Glomerular endothelial cell (primary cell): ENCODE measurements around the gene PRDM16. TPM values are rescaled to one million over a fixed set of nuclear protein-coding genes. Genes with fewer than 3 reads are reported as not detected.

Experiments used
- DNase-seq: peaks from one replicate; pipeline ENCODE4 v3.0.0-alpha.2; 2011; ENCODE audit warnings: low read depth, low spot score; ENCODE audit errors: extremely low read depth
- total RNA-seq: library from RNA; depleted of rRNA; stranded (reverse); fragments of >200 nt; gene quantifications from 2 replicates; pipeline ENCODE4 v1.2.3, GENCODE V29; 2015

Gene PRDM16
- total RNA-seq, 1 donor from 2014 or later: 0.12 TPM

DNA sequence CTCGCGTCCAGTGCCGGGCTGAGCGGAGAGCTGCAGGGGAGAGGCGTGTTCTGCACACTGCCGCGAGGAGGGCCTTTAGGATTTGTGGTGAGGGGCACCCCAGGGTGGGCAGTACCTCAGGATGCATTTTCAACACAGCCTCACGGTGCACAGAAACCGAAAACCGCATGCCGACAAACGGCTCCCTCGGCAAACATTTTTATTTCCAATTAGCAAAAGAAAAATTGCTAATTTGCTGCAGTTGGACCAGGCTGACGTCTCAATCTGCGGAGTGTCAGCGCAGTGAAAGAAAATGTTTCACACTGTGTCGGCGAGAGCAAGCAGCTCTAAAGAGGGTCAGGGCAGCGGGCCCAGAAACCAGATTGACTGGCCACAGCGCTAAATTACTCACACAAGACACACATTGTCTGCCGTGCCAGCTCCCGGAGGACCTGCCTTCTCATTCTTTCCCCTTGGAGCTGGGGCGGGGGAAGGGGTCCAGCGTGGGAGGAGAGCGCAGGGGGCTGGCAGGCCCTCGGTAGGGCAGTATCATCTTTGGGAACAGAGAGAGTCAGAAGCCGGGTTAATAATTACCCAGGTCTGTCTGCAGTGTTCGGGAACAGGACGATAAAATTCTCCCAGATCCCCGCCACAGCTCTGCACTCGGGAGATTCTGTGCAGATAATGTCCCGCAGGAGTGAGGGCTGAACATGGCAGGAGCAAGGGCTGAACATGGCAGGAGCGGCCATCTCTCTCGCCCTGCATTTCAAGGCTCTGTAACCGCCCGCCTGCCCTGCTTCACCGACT, 150.2 kb downstream of the PRDM16 start:
- no peak for DNase-seq

- DNase-seq: no peak
Measured at GRCh38 chr1:3219791-3220467, 150.9 kb downstream of the PRDM16 start.

DNA sequence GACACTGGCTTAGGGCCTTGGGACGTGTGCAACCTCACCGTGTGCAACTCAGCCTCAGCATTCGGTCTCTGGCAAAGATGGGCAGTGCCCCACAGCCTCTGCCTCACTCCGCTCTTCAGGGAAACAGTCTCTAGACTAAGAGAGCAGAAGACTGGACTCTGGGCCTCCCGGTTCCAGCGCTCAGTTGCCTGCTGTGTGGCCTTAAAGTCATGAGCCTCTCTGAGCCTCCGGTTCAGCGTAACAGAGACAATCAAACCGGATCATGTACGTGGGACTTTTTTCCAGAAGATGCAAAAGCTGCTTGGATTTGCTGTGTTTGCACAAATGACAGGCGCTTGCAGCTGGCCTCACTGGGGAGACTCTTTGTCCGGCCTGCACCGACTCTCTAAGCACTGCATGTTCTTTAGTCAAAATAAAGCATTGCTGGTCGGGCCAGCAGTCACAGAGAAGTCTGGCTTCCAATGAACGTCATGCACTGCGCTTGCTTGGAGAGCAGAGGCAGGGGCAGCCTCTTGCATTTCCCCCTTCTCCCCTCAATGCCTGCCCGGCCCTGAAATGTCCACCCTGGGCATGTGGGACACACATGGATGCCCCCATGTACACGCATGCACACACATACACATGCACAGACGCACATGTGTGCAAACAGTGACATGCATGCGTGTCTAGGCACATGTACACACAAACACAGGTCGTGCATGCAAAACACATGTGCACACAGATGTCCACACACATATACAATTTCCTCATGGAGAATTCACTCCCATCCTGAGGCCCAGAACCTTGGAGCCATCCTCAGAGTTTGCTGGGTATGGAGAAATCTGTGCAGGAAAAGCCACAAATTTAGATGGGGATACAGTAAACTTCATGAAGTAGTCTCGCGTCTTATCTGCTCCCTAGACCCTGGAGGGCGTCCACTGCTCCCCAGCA, 152.4 kb downstream of the PRDM16 start:
- no peak for DNase-seq

DNA sequence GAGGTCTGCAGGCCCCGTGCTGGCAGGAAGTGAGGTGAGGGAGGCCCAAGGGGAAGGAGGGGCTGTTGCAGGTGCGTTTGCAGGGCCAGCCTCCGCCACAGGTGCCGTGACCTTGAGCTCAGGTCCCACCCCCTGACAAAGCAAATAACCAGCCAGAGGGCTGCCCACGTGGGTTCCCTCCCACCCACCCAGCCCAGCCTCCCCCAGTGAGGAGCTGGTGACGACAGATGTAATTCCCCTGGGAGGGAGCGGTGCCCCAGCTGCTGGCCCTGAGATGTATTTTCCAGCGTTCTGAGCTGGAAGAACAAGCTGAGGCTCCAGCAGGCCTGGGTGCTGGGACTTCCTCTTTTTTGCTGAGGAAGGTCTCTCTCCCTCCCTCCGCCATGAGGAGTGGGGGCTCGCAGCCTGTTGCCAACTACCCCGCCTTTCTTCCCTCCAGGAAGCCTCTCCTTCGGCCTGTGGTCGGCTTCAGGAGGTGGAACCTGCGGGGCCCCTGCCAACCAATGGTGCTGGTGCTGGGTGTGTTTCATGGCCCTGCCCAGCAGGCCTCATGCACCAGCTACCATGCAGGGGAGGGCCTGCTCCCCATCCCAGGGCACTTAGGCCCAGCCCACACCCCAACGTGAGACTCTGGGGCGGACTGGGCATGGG, 153.2 kb downstream of the PRDM16 start:
- DNase-seq: no peak

DNA sequence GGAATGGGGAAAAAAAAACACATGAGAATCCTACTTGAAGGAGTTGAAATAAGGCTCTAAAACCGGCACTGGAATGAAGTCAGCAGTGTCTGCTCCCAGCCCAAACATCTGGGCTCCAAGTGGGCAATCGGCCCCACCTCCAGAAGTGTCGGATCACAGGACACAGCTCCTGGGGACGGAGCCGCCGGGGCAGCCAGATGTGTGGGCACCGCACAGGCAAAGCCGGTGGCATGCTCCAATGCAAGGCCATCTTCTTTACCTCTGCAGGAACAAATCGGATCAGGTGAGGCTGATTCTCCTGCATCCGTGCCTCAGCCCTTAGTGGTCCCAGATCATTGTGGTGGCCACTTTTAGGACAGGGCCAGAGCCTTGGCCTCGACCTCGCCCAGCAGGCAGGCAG, 156.7 kb downstream of the PRDM16 start:
- DNase-seq: no peak

DNA sequence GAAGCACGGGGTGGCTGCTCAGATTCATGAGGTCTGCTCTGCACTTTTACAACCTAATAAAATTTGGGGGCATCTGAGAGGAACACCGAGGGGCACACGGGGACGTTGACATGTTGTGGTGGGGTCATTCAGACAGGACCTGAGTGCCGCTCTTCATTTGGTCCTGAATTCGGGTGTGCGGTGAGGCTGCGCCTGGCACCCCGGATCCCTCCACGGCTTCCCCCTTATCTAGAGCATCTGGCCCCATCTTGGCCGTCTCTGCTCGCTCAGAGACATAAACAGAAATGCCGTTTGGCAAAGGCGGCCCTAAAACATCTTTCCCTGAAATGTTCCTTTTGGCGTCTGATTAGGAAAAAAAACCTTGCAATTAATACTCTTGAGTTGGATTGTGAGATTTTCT, 157.2 kb downstream of the PRDM16 start:
- no peak for DNase-seq

DNA sequence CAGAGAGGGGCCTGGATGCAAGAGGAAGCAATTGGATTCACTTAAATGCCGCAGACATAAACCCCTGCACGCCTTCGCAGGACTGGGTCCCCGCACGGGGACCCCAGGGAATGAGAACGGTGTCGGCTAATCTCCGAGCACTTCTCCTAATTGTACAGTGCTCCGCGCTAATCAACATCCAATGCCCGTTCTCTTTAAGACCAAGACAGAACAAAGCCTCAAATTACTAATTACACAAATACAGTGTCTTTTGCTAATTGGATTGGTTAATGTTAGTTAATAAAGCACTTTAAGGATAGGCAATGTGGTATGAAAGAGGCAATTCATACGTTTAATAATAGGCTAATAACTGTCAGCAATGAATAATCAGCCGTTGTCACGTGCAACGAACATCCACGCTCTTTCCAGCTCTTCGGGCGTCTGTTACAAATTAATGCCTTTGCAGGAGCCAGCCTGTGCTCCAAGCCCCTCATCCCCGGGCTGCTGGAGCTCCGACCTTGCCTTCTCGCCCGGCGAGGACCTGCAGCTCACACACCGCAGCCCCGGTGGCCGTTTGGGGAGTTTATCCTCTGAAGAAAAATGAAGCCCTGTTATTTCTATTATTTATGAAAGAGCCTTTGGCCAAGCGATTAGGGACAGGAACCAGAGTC, 157.8 kb downstream of the PRDM16 start:
- no peak for DNase-seq

- DNase-seq: no peak
Measured at GRCh38 chr1:3227351-3227704, 158.3 kb downstream of the PRDM16 start.

- DNase-seq: no peak
Measured at GRCh38 chr1:3227893-3228292, 158.9 kb downstream of the PRDM16 start.

GRCh38 chr1:3229081-3229725, 160.2 kb downstream of the PRDM16 start:
- DNase-seq: no peak

GRCh38 chr1:3230553-3230952, 161.6 kb downstream of the PRDM16 start:
- DNase-seq: no peak

GRCh38 chr1:3231245-3231644, 162.2 kb downstream of the PRDM16 start:
- DNase-seq: no peak

DNA sequence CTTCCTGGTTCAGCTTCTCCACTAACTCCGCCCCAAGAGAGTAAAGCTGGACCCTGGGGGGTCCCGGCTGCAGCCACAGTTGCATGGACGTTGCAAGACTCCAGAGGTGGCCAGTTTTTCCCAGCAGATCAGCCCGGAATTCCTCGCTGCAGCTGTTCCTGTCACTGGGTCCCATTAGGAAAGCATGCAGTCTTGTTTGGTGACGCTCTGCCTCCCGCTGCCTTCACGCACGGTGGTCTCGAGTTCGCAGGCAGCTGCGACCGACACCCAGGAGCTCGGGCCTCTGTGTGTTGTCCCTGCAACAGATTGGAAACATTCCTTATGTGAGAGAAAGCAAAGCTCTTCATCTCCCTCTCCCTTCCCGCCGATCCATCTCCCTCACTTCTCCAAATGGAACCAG, 162.8 kb downstream of the PRDM16 start:
- DNase-seq: no peak

GRCh38 chr1:3233031-3233430, 164.0 kb downstream of the PRDM16 start:
- DNase-seq: no peak

- no peak for DNase-seq
Measured at GRCh38 chr1:3233551-3233950, 164.5 kb downstream of the PRDM16 start.

DNA sequence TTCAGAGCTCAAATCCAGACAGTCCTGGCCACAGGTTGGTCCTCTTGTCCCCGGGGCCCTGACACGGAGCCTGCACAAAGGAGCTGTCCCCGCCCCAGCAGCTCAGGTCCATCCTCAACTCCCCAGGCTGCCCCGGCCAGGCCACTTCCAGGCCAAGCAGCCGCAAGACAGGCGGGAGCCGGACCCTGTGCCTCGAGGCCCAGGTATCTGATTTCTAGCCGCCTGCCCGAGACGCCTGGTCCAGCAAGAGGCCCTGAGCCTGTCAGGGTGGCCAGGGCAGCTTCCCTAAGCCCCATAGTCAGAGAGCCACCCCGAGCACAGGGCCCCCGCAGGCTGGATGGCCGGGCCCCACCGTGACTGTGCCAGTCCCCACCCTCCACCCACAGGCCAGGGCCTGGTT, 165.3 kb downstream of the PRDM16 start:
- no peak for DNase-seq

GRCh38 chr1:3234956-3235355, 166.0 kb downstream of the PRDM16 start:
- DNase-seq: no peak

- no peak for DNase-seq
Measured at GRCh38 chr1:3235496-3235895, 166.5 kb downstream of the PRDM16 start.

DNA sequence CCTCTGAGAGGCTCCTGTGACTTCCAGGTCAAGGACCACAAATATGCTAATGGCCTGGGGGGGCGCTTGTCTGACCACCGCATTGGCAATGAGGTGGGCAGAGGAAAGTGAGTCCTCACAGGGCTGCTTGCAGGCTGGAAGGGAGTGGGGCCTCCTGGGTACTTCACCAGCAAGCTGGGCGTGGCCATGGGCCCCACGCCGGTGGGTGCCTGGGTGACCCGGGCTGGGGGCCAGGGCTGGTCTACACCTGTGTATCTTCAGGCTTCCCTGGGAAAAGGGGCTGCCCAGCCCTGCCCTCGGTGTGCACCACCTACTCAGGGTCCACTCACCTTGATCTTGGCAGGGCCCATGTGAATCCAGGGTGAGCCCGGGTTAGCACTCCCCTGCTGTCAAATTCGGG, 167.4 kb downstream of the PRDM16 start:
- DNase-seq: no peak

DNA sequence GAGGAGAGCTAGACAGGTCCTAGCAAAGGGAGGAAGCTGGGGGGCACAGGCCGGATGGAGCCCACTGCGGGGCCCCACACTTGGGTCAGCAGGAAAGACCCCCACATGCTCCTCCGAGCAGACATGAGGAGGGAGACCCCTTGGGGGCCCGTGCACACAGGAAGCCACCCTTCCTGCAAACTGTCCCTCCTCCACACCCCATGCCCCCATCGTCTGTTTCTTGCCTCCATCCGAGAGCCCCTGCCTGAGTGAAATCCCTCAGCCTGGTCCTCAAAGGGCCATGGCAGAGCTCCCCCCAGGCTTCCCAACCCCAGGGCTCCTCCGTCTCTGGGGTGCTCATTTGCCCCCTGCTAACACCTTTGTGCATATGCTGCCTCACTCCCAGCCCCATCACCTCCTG, 168.0 kb downstream of the PRDM16 start:
- no peak for DNase-seq
